Raji (cell line): ENCODE data around the gene LPXN.

Experiments used
- POLR2A ChIP-seq: IDR thresholded peaks from 2 replicates; pipeline ENCODE4 v1.6.1; 2011; ENCODE audit warnings: low read depth, low read length, control low read depth; ENCODE audit not compliant: insufficient read depth

The LPXN gene

GRCh38 chr11:58505849-58506248 is 69.8 kb downstream of the LPXN start:
- TF ChIP-seq POLR2A: no peak

GRCh38 chr11:58504232-58504631 is 71.4 kb downstream of the LPXN start:
- no peak for TF ChIP-seq POLR2A

- no peak for TF ChIP-seq POLR2A
Observed at GRCh38 chr11:58503361-58503856, 72.2 kb downstream of the LPXN start.

GRCh38 chr11:58502004-58502403 is 73.7 kb downstream of the LPXN start:
- TF ChIP-seq POLR2A: no peak

GRCh38 chr11:58498464-58498863 is 77.2 kb downstream of the LPXN start:
- TF ChIP-seq POLR2A: no peak

- no peak for TF ChIP-seq POLR2A
Observed at GRCh38 chr11:58497951-58498350, 77.7 kb downstream of the LPXN start.

- TF ChIP-seq POLR2A: no peak
Observed at GRCh38 chr11:58495906-58496305, 79.8 kb downstream of the LPXN start.

GRCh38 chr11:58494101-58494500 is 81.6 kb downstream of the LPXN start:
- TF ChIP-seq POLR2A: no peak

- no peak for TF ChIP-seq POLR2A
Observed at GRCh38 chr11:58493676-58494075, 82.0 kb downstream of the LPXN start.

- no peak for TF ChIP-seq POLR2A
Observed at GRCh38 chr11:58490827-58491226, 84.8 kb downstream of the LPXN start.

- TF ChIP-seq POLR2A: no peak
Observed at GRCh38 chr11:58487170-58487569, 88.5 kb downstream of the LPXN start.

- no peak for TF ChIP-seq POLR2A
Observed at GRCh38 chr11:58485961-58486360, 89.7 kb downstream of the LPXN start.
